ENCODE results near the gene BCO1.

DNA sequence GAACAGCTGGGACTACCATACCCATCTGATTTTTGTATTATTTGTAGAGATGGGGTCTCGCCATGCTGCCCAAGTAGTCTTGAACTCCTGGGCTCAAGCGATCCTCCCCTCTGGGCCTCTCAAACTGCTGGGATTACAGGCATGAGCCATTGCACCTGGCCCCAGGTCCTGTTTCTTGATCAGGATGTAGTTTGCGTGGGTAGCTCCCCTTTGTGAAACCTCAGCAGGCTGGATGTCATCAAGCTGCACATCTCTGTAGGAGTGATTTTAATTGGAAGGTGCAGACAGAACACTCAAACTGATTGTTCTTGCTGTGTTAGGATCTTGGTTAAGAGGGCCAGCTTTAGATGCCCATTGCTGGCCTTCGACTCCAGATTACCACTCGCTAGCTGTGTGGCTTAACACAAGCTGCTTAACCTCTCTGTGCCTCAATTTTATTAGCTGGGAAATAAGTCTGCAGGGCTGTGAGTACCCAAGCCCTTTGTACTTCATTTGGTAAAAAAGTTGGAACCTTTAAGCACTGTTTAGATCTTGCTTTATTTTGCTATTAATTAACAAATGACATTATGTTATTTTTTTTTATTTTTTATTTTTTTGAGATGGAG is 16.5 kb downstream of the BCO1 start:
- TF ChIP-seq, protein P1, sequence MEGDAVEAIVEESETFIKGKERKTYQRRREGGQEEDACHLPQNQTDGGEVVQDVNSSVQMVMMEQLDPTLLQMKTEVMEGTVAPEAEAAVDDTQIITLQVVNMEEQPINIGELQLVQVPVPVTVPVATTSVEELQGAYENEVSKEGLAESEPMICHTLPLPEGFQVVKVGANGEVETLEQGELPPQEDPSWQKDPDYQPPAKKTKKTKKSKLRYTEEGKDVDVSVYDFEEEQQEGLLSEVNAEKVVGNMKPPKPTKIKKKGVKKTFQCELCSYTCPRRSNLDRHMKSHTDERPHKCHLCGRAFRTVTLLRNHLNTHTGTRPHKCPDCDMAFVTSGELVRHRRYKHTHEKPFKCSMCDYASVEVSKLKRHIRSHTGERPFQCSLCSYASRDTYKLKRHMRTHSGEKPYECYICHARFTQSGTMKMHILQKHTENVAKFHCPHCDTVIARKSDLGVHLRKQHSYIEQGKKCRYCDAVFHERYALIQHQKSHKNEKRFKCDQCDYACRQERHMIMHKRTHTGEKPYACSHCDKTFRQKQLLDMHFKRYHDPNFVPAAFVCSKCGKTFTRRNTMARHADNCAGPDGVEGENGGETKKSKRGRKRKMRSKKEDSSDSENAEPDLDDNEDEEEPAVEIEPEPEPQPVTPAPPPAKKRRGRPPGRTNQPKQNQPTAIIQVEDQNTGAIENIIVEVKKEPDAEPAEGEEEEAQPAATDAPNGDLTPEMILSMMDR (IDR thresholded peaks at IDR 0.05): no peak
- TF ChIP-seq POLR2A (IDR thresholded peaks at IDR 0.05): no peak

Data from heart left ventricle (tissue), 13 donors.